Measurements from ENCODE around the gene ZBTB5.
A peak's percentile ranks its signal among the peaks of the same experiment; 100 is the strongest.

ZBTB5 gene

GRCh38 chr9:37421914-37422288 is 43.3 kb downstream of the ZBTB5 start:
- DNase-seq = no peak

- no peak for DNase-seq
Observed at GRCh38 chr9:37420271-37421215, 44.7 kb downstream of the ZBTB5 start.

GRCh38 chr9:37419204-37419603 is 46.0 kb downstream of the ZBTB5 start:
- DNase-seq = no peak

GRCh38 chr9:37417857-37418618 is 47.2 kb downstream of the ZBTB5 start:
- DNase-seq = no peak

- no peak for DNase-seq
Observed at GRCh38 chr9:37417252-37417803, 47.9 kb downstream of the ZBTB5 start.

- DNase-seq = peak; percentile 79
Observed at GRCh38 chr9:37415011-37415719, 50.1 kb downstream of the ZBTB5 start.

- no peak for DNase-seq
Observed at GRCh38 chr9:37414503-37414943, 50.7 kb downstream of the ZBTB5 start.

- no peak for DNase-seq
Observed at GRCh38 chr9:37413311-37413710, 51.9 kb downstream of the ZBTB5 start.

GRCh38 chr9:37412431-37413151 is 52.7 kb downstream of the ZBTB5 start:
- DNase-seq = no peak

- DNase-seq = no peak
Observed at GRCh38 chr9:37410969-37411785, 54.1 kb downstream of the ZBTB5 start.

- no peak for DNase-seq
Observed at GRCh38 chr9:37410354-37410861, 54.8 kb downstream of the ZBTB5 start.

GRCh38 chr9:37408933-37409710 is 56.1 kb downstream of the ZBTB5 start:
- no peak for DNase-seq

- no peak for DNase-seq
Observed at GRCh38 chr9:37407468-37407867, 57.8 kb downstream of the ZBTB5 start.

- DNase-seq = no peak
Observed at GRCh38 chr9:37406603-37407401, 58.4 kb downstream of the ZBTB5 start.

GRCh38 chr9:37405764-37406380 is 59.4 kb downstream of the ZBTB5 start:
- no peak for DNase-seq

- no peak for DNase-seq
Observed at GRCh38 chr9:37405350-37405749, 59.9 kb downstream of the ZBTB5 start.

GRCh38 chr9:37404590-37404989 is 60.7 kb downstream of the ZBTB5 start:
- no peak for DNase-seq

GRCh38 chr9:37399336-37399735 is 65.9 kb downstream of the ZBTB5 start:
- no peak for DNase-seq

- no peak for DNase-seq
Observed at GRCh38 chr9:37398464-37399025, 66.7 kb downstream of the ZBTB5 start.

All from activated naive CD4-positive, alpha-beta T cell treated with anti-CD3 and anti-CD28 coated beads, Interleukin-2, amount 50 U/mL, for 16 hours (primary cell).